ENCODE results near the gene PSEN1.
"Not testable (repeated sequence)": the region's sequence is repeated elsewhere in the genome, so short reads cannot be mapped to it uniquely, and the experiment has no call there.

PSEN1 gene

DNA sequence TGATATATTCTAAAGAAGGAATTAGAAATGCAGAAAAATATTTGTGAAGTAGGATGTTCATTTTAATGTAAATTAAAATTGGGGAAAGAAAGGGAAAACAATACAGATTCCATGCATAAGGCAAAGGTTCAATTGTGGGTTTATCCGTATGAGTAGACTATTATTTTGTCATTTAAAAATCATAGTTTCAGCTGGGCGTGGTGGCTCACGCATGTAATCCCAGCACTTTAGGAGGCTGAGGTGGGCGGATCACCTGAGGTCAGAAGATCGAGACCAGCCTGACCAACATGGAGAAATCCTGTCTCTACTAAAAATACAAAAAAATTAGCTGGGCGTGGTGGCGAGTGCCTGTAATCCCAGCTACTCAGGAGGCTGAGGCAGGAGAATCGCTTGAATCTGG is 44.7 kb downstream of the PSEN1 start:
- peaks cover 59% of the 10 kb centered on the region for H3K36me3 ChIP-seq (ENCODE audit: control insufficient read depth, insufficient read depth, low read length)
- WGBS, 2 experiments (ENCODE audit: insufficient coverage in 2 of 2) = 94 to 100% methylated on average over 2 to 8 of the region's 8 CpGs
- H3K9me3 ChIP-seq (ENCODE audit: control insufficient read depth, low read length); H3K4me3 ChIP-seq (ENCODE audit: extremely low read depth, insufficient read depth, low read length, poor library complexity, severe bottlenecking); H3K27ac ChIP-seq (ENCODE audit: low read depth, low read length, severe bottlenecking); H3K4me1 ChIP-seq (ENCODE audit: control insufficient read depth, insufficient read depth, low read length, poor library complexity, severe bottlenecking): not testable (repeated sequence)

DNA sequence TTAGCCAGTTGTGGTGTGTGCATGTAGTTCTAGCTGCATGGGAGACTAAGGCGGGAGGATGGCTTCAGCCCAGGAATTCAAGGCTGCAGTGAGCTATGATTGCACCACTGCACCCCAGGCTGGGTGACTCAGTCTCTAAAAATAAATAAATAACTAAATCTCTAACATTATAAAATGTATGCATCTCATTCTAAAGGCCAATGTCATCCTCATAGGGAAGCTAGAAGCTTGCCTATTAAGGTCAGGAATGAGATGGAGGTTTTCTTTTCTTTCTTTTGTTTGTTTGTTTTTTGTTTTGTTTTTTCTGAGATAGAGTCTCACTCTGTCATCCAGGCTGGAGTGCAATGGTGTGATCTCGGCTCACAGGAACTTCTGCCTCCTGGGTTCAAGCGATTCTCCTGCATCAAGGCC is 52.2 kb downstream of the PSEN1 start:
- Histone ChIP-seq H3K36me3 (ENCODE audit: control insufficient read depth, insufficient read depth, low read length) (peaks cover 48% of the 10 kb centered on the region), H3K4me3 (ENCODE audit: extremely low read depth, insufficient read depth, low read length, poor library complexity, severe bottlenecking) (no peak overlapping the region), H3K9me3 (ENCODE audit: control insufficient read depth, low read length) (no peaks in the 10 kb centered on the region), H3K27ac (ENCODE audit: low read depth, low read length, severe bottlenecking) (no peak overlapping the region), H3K4me1 (ENCODE audit: control insufficient read depth, insufficient read depth, low read length, poor library complexity, severe bottlenecking) (no peaks in the 10 kb centered on the region)
- 89 to 90% methylated on average over 2 to 3 of the region's 3 CpGs for WGBS, 2 experiments (ENCODE audit: insufficient coverage in 2 of 2)

DNA sequence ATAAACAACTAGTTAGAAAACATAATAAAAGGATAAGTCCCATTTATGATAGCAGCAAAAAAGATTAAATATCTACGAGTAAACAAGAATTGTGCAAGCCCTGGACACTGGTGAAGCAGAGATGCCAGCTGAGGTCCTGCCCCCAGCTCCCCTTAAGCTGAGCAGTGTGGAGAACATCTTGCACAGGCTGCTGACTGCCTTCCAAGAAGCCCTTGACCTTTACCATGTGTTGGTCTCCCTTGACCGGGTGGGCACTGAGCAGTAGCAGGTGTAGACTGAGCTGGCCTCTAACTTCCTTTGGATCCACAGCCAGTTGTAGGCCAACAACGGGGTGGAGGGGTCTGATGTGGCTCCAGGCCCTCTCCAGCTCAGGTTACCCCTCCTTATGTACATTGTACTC is 53.3 kb downstream of the PSEN1 start:
- H3K36me3 ChIP-seq (ENCODE audit: control insufficient read depth, insufficient read depth, low read length) = peaks cover 57% of the 10 kb centered on the region

DNA sequence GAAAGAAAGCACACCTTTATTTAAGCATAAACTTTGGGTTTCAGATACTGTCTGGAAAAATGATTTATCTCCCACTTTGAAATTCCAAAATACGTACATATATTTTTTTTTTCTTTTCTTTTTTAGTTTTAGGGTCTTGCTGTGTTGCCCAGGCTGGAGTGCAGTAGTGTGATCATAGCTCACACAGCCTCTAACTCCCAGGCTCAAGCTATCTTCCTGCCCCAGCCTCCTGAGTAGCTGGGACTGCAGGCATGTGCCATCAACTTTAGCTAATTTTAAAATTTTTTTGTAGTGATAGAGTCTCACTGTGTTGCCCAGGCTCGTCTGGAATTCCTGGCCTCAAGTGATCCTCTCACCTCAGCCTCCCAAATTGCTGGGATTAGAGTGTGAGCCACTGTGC is 55.1 kb downstream of the PSEN1 start:
- 88% methylated on average over 1 of the region's 2 CpGs; no CpG with 5 or more reads in 1 of the 2 experiments for WGBS, 2 experiments (ENCODE audit: insufficient coverage in 2 of 2)
- H3K4me3 ChIP-seq (ENCODE audit: extremely low read depth, insufficient read depth, low read length, poor library complexity, severe bottlenecking) = no peak overlapping the region
- H3K36me3 ChIP-seq (ENCODE audit: control insufficient read depth, insufficient read depth, low read length) = peaks cover 64% of the 10 kb centered on the region
- H3K4me1 ChIP-seq (ENCODE audit: control insufficient read depth, insufficient read depth, low read length, poor library complexity, severe bottlenecking) = no peaks in the 10 kb centered on the region
- no peaks in the 10 kb centered on the region for H3K9me3 ChIP-seq (ENCODE audit: control insufficient read depth, low read length)
- H3K27ac ChIP-seq (ENCODE audit: low read depth, low read length, severe bottlenecking) = no peak overlapping the region

More for the DNA sequence above, 53.3 kb downstream of the PSEN1 start:
- Histone ChIP-seq H3K4me3 (ENCODE audit: extremely low read depth, insufficient read depth, low read length, poor library complexity, severe bottlenecking) (no peak overlapping the region), H3K27ac (ENCODE audit: low read depth, low read length, severe bottlenecking) (no peak overlapping the region), H3K9me3 (ENCODE audit: control insufficient read depth, low read length) (no peaks in the 10 kb centered on the region), H3K4me1 (ENCODE audit: control insufficient read depth, insufficient read depth, low read length, poor library complexity, severe bottlenecking) (no peaks in the 10 kb centered on the region)
- 91 to 94% methylated on average over 2 to 3 of the region's 3 CpGs for WGBS, 2 experiments (ENCODE audit: insufficient coverage in 2 of 2)

DNA sequence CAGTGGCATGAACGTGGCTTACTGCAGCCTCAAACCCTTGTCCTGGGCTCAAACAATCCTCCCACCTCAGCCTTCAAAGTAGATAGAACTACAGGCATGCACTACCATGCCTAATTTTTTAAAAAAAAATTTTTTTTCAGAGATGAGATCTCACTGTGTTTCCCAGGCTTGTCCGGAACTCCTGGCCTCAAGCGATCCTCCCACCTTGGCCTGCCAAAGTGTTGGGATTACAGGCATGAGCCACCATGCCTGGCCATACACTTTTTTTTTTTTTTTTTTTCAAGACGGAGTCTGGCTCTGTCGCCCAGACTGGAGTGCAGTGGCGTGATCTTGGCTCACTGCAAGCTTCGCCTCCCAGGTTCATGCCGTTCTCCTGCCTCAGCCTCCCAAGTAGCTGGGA is 58.0 kb downstream of the PSEN1 start:
- H3K9me3 ChIP-seq (ENCODE audit: control insufficient read depth, low read length); H3K4me1 ChIP-seq (ENCODE audit: control insufficient read depth, insufficient read depth, low read length, poor library complexity, severe bottlenecking); H3K27ac ChIP-seq (ENCODE audit: low read depth, low read length, severe bottlenecking); H3K4me3 ChIP-seq (ENCODE audit: extremely low read depth, insufficient read depth, low read length, poor library complexity, severe bottlenecking): not testable (repeated sequence)
- 97 to 99% methylated on average over 7 of the region's 8 CpGs for WGBS, 2 experiments (ENCODE audit: insufficient coverage in 2 of 2)
- peaks cover 73% of the 10 kb centered on the region for H3K36me3 ChIP-seq (ENCODE audit: control insufficient read depth, insufficient read depth, low read length)

DNA sequence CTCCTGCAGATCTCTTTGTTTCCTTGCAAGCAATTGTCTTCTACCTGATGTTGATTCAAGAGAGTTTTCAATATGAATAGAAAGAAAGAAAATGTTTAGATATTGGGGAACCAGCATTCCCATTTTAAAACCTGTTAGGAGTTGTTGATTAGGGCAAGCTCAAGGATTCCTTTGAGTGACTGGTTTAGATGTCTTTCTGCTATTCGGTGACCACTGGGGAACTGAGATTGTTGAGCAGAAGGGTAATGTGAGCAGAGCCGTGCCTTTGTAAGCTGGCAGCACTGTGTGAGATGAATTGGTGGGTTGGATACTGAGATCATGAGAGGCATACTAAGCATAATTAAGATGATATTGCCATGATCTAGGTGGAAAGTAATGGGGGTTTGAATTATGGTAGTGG is 61.9 kb downstream of the PSEN1 start:
- no peak overlapping the region for H3K27ac ChIP-seq (ENCODE audit: low read depth, low read length, severe bottlenecking)
- no peaks in the 10 kb centered on the region for H3K4me1 ChIP-seq (ENCODE audit: control insufficient read depth, insufficient read depth, low read length, poor library complexity, severe bottlenecking)
- WGBS, 2 experiments (ENCODE audit: insufficient coverage in 2 of 2) = 40 to 53% methylated on average over 2 of the region's 2 CpGs
- H3K4me3 ChIP-seq (ENCODE audit: extremely low read depth, insufficient read depth, low read length, poor library complexity, severe bottlenecking) = no peak overlapping the region
- peaks cover 69% of the 10 kb centered on the region for H3K36me3 ChIP-seq (ENCODE audit: control insufficient read depth, insufficient read depth, low read length)
- H3K9me3 ChIP-seq (ENCODE audit: control insufficient read depth, low read length) = no peaks in the 10 kb centered on the region

DNA sequence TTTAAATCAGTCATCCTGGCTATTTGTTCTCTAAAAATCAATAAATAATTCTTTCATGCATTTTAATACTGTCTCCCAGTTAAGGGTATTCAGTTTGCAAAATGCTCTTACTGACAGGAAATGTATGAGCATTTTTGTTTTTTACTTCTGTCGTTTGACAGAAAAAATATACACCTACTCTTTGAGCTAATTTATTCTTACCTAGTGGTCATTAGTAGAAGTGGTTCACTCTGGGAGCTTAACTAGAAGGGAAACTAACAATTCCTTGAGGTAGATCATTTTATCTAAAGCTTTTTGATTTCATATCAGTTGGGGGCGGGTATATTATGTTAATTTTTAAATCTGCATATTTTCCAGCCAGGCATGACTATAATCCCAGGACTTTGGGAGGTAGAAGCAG is 67.2 kb downstream of the PSEN1 start:
- Histone ChIP-seq H3K9me3 (ENCODE audit: control insufficient read depth, low read length) (peaks cover 9% of the 10 kb centered on the region), H3K27ac (ENCODE audit: low read depth, low read length, severe bottlenecking) (no peak overlapping the region), H3K4me3 (ENCODE audit: extremely low read depth, insufficient read depth, low read length, poor library complexity, severe bottlenecking) (no peak overlapping the region), H3K4me1 (ENCODE audit: control insufficient read depth, insufficient read depth, low read length, poor library complexity, severe bottlenecking) (no peaks in the 10 kb centered on the region), H3K36me3 (ENCODE audit: control insufficient read depth, insufficient read depth, low read length) (peaks cover 79% of the 10 kb centered on the region)
- WGBS, 2 experiments (ENCODE audit: insufficient coverage in 2 of 2) = no CpG with 5 or more reads among the region's 2 CpGs

DNA sequence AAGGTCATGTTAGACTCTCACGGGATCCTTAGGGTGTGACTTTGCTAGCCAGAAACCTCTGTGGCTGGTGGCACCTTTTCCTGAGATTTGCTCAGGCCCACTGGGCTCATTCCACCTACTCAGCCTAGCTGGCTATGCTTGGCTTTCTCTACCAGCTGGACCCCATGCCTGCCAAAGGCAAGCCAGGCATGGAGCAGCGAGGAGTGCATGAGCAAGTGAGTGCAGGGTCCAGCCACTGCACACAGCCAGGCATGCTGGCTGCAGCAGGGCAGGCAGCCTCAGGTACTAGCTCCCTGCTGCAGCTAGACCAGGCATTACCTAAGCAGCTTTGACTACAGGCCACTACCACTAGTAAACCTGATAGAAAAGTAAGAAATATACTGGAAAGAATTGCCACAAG is 71.3 kb downstream of the PSEN1 start:
- peaks cover 86% of the 10 kb centered on the region for H3K36me3 ChIP-seq (ENCODE audit: control insufficient read depth, insufficient read depth, low read length)
- no peaks in the 10 kb centered on the region for H3K4me1 ChIP-seq (ENCODE audit: control insufficient read depth, insufficient read depth, low read length, poor library complexity, severe bottlenecking)
- H3K9me3 ChIP-seq (ENCODE audit: control insufficient read depth, low read length) = peaks cover 12% of the 10 kb centered on the region
- 83 to 91% methylated on average over 1 to 2 of the region's 2 CpGs for WGBS, 2 experiments (ENCODE audit: insufficient coverage in 2 of 2)
- no peak overlapping the region for H3K4me3 ChIP-seq (ENCODE audit: extremely low read depth, insufficient read depth, low read length, poor library complexity, severe bottlenecking)
- H3K27ac ChIP-seq (ENCODE audit: low read depth, low read length, severe bottlenecking) = no peak overlapping the region

DNA sequence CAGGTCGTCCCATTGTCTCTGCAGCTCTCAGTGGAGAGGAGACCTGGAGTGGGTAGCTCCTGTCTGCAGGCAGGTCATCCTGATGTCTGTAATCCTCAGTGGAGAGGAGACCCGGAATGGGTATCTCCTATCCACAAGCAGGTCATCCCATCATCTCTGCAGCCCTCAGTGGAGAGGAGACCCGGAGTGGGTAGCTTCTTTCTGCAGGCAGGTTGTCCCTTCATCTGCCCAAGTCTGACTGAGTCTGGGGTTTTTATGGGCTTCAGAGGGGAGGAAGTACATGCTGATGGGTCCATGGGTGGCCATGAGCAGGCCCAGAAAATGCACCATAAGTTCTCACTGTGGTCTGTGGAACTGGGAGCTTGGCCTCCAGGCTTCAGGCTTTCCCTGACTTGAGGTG is 72.1 kb downstream of the PSEN1 start:
- Histone ChIP-seq H3K27ac (ENCODE audit: low read depth, low read length, severe bottlenecking) (no peak overlapping the region), H3K9me3 (ENCODE audit: control insufficient read depth, low read length) (peaks cover 12% of the 10 kb centered on the region), H3K4me3 (ENCODE audit: extremely low read depth, insufficient read depth, low read length, poor library complexity, severe bottlenecking) (no peak overlapping the region), H3K4me1 (ENCODE audit: control insufficient read depth, insufficient read depth, low read length, poor library complexity, severe bottlenecking) (no peaks in the 10 kb centered on the region), H3K36me3 (ENCODE audit: control insufficient read depth, insufficient read depth, low read length) (peaks cover 91% of the 10 kb centered on the region)
- WGBS, 2 experiments (ENCODE audit: insufficient coverage in 2 of 2) = 83 to 93% methylated on average over 1 to 2 of the region's 3 CpGs

DNA sequence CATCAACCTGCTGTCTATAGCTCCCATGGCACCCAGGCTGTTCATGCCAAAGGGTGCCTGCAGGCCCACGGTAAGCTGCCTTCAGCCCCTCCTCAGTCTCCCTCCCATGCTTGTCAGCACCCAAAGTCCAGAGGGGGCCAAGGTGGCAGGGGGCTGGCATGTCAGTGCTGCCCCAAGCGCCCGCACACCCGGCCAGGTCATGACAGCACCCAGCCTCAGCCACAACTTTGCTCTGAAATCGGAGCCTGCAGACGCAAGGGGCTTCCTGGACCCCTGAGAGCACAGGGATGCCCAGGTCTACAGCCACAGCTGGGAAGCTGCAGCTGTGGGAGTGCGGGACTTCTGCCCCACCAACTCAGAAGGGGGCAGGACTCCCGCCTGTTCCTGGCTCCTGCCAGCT is 72.5 kb downstream of the PSEN1 start:
- Histone ChIP-seq H3K36me3 (ENCODE audit: control insufficient read depth, insufficient read depth, low read length) (peaks cover 91% of the 10 kb centered on the region), H3K4me1 (ENCODE audit: control insufficient read depth, insufficient read depth, low read length, poor library complexity, severe bottlenecking) (no peaks in the 10 kb centered on the region)
- WGBS, 2 experiments (ENCODE audit: insufficient coverage in 2 of 2) = 80 to 96% methylated on average over 5 to 6 of the region's 8 CpGs

DNA sequence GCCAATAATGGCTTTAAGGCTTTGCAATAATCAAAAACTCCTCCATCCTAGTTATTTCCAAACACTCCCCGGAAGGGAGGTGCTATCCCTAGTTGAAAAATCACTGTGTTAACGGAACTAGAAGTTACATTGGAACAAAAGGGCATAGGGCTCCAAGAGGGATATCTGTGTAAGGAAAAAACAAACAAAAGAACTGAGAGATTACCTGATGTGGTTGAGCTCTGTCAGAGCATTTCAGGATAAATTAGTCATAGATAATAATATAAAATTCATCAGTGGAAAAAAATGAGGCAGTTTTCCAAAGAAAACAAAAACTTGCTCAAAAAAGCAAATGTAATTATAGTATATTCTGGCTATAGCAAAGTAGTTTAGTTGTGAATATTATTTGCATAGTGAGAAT is 73.6 kb downstream of the PSEN1 start:
- 100% methylated on average over 1 to 2 of the region's 2 CpGs for WGBS, 2 experiments (ENCODE audit: insufficient coverage in 2 of 2)

More for the DNA sequence above, 72.5 kb downstream of the PSEN1 start:
- H3K9me3 ChIP-seq (ENCODE audit: control insufficient read depth, low read length) = peaks cover 12% of the 10 kb centered on the region
- H3K27ac ChIP-seq (ENCODE audit: low read depth, low read length, severe bottlenecking) = no peak overlapping the region
- no peak overlapping the region for H3K4me3 ChIP-seq (ENCODE audit: extremely low read depth, insufficient read depth, low read length, poor library complexity, severe bottlenecking)

More for the DNA sequence above, 73.6 kb downstream of the PSEN1 start:
- H3K4me3 ChIP-seq (ENCODE audit: extremely low read depth, insufficient read depth, low read length, poor library complexity, severe bottlenecking) = no peak overlapping the region
- H3K9me3 ChIP-seq (ENCODE audit: control insufficient read depth, low read length) = peaks cover 12% of the 10 kb centered on the region
- H3K4me1 ChIP-seq (ENCODE audit: control insufficient read depth, insufficient read depth, low read length, poor library complexity, severe bottlenecking) = no peaks in the 10 kb centered on the region
- peaks cover 85% of the 10 kb centered on the region for H3K36me3 ChIP-seq (ENCODE audit: control insufficient read depth, insufficient read depth, low read length)
- no peak overlapping the region for H3K27ac ChIP-seq (ENCODE audit: low read depth, low read length, severe bottlenecking)

Measured in mesodermal cell (in vitro differentiated cells).